Left lung (tissue), 10 donors: ENCODE measurements around the gene SPEM2. TPM values are rescaled to one million over a fixed set of nuclear protein-coding genes. Genes with fewer than 3 reads are reported as not detected.

Experiments used
- ATAC-seq: fragments of 200-7000 bp; cut with Tn5 transposase; one replicate; pipeline ENCODE4 v1.9.1; 2020; ENCODE audit warnings: moderate library complexity
- DNase-seq, 4 donors: peaks; one replicate each; pipeline ENCODE4 v3.0.0-alpha.2; 2013 to 2020
- H3K27ac ChIP-seq, 2 donors: fragments of 200-600 bp; sonication (generic) in 1 of 2; one replicate each; pipeline versions ENCODE4 v1.5.0 to v1.8.0; 2020 to 2021
- H3K27me3 ChIP-seq, 2 donors: fragments of 200-600 bp; sonication (generic) in 1 of 2; one replicate each; pipeline versions ENCODE4 v1.5.0 to v1.8.0; 2020 to 2021
- H3K36me3 ChIP-seq, 2 donors: fragments of 200-600 bp; sonication (generic) in 1 of 2; one replicate each; pipeline versions ENCODE4 v1.5.0 to v1.8.0; 2020 to 2021
- H3K4me1 ChIP-seq, 2 donors: fragments of 200-600 bp; one replicate each; pipeline ENCODE4 v1.8.0; 2021
- H3K4me3 ChIP-seq, 2 donors: fragments of 200-600 bp; sonication (generic) in 1 of 2; one replicate each; pipeline versions ENCODE4 v1.5.0 to v1.8.0; 2020 to 2021; ENCODE audit warnings: mild to moderate bottlenecking in 1 of 2
- H3K9me3 ChIP-seq, 2 donors: fragments of 200-600 bp; sonication (generic) in 1 of 2; one replicate each; pipeline versions ENCODE4 v1.5.0 to v1.8.0; 2020 to 2021
- CTCF ChIP-seq, 2 donors: fragments of 200-600 bp; sonication (generic) in 1 of 2; IDR thresholded peaks; one replicate each; pipeline versions ENCODE4 v1.5.0 to v1.8.0; 2021; ENCODE audit warnings: antibody characterized with exemption in 2 of 2
- intact Hi-C, 2 donors: fragments of 100-400 bp; cut with DNase I; formaldehyde crosslinking; loops; one replicate each; pipeline versions ENCODE4 v1.11.2 to v1.14.2; 2022
- polyA plus RNA-seq, 6 donors: library from polyadenylated mRNA; unstranded; fragments of 120-200 nt; gene quantifications; one replicate each; pipeline ENCODE4 v1.2.1, GENCODE V29; 2013; ENCODE audit not compliant: insufficient read length in 6 of 6
- total RNA-seq, 2 donors: library from RNA; stranded (reverse); fragmentation: NEBNext Ultra II Directional; extraction: Animal tissue kit (Norgen Biotek cat#: 25700); gene quantifications; one replicate each; pipeline ENCODE4 v1.2.1, GENCODE V29; 2021
- donor health status: DM: no; HTN: yes; CAD: no.
- donor health status: DM: no; HTN: no; CAD: no.

SPEM2 gene
- total and polyA plus RNA-seq, 8 donors, result not detected

DNA sequence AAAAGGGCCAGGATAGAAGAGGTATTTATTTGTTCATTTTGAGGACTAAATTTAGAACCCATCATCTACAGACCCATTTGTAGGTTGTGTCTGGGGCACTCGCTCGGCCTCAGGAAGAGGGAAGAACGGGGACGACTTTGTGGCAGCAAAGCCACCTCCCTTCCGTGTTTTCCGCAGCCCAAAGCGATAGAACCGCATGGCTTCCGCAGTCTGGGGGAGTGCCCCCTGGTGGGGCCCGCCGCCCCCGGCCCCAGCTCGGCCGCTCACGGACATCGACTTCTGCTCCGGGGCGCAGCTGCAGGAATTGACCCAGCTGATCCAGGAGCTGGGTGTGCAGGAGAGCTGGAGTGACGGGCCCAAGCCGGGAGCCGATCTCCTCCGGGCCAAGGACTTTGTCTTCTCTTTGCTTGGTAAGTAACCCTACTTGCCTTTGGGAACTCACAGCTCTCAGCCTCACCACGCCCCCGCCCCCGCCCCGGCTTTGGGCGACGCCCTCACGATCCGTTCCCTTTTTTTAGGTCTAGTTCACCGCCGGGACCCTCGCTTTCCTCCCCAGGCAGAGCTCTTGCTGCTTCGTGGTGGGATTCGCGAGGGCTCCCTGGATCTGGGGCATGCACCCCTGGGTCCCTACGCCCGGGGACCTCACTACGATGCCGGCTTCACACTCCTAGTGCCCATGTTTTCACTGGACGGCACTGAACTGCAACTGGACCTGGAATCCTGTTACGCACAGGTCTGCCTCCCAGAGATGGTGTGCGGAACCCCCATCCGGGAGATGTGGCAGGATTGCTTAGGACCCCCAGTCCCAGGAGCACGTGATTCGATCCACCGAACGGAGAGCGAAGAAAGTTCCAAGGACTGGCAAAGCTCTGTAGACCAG is 10.5 kb downstream of the SPEM2 start:
- Histone ChIP-seq H3K27me3 (peaks cover 17 to 30% of the 10 kb centered on the region in 2 donors), H3K4me1 (peaks cover 28 to 59% of the 10 kb centered on the region in 2 donors), H3K36me3 (no peaks in the 10 kb centered on the region), H3K9me3 (no peaks in the 10 kb centered on the region), H3K4me3 (peak overlapping the region; percentile 35 to 72), H3K27ac (peak overlapping the region; percentile 61 to 89)
- ATAC-seq, result peak; percentile 42
- TF ChIP-seq CTCF (IDR thresholded peaks at IDR 0.05), result no peak
- intact Hi-C loops, result loop anchor here in 1 of 2 donors (10.0 kb wide), 1 partner anchor 81 kb away; the partner anchor contains the start of genes KCTD11 and TMEM95
- DNase-seq, result peak in 2 of 4 donors; percentile 69 to 89

DNA sequence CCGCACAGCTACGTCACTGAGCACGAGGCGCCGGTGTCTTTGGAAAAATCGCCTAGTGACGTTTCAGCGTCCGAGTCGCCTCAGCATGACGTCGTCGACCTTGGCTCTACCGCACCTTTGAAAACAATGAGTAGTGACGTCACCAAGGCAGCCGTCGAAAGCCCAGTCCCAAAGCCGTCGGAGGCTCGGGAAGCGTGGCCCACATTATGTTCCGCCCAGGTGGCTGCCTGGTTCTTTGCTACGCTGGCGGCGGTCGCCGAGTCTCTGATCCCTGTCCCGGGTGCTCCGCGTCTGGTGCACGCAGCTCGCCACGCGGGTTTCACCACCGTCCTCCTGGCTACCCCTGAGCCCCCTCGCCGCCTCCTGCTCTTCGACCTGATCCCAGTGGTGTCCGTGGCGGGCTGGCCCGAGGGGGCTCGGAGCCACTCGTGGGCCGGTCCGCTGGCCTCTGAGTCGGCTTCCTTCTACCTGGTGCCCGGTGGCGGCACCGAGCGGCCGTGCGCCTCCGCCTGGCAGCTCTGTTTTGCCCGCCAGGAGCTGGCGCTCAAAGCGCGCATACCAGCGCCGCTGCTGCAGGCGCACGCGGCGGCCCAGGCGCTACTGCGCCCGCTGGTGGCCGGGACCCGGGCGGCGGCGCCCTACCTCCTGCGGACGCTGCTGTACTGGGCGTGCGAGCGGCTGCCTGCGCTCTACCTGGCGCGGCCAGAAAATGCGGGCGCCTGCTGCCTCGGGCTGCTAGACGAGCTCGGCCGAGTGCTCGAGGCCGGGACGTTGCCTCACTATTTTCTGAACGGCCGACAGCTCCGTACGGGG is 11.3 kb downstream of the SPEM2 start:
- Histone ChIP-seq H3K27me3 (peaks cover 17 to 38% of the 10 kb centered on the region in 2 donors), H3K36me3 (no peaks in the 10 kb centered on the region), H3K4me1 (peaks cover 28 to 59% of the 10 kb centered on the region in 2 donors), H3K4me3 (peak overlapping the region; percentile 35 to 72), H3K27ac (peak overlapping the region; percentile 61 to 89), H3K9me3 (no peaks in the 10 kb centered on the region)
- peak; percentile 80 to 81 for TF ChIP-seq CTCF (IDR thresholded peaks at IDR 0.05)
- DNase-seq (peak; percentile 67 to 98 (median 86)), ATAC-seq (peak; percentile 83)
- intact Hi-C loops, result loop anchor here in 1 of 2 donors (10.0 kb wide), 1 partner anchor 82 kb away; the partner anchor contains the start of genes KCTD11 and TMEM95

GRCh38 chr17:7437369-7437863 is 12.0 kb downstream of the SPEM2 start:
- peak overlapping the region; percentile 35 to 72 for H3K4me3 ChIP-seq
- H3K36me3 ChIP-seq, result no peaks in the 10 kb centered on the region
- H3K9me3 ChIP-seq, result no peaks in the 10 kb centered on the region
- ATAC-seq (no peak), DNase-seq (no peak)
- TF ChIP-seq CTCF (IDR thresholded peaks at IDR 0.05), result no peak
- peaks cover 28 to 59% of the 10 kb centered on the region in 2 donors for H3K4me1 ChIP-seq
- intact Hi-C loops, result loop anchor here in 1 of 2 donors (10.0 kb wide), 1 partner anchor 83 kb away; the partner anchor contains the start of genes KCTD11 and TMEM95
- H3K27me3 ChIP-seq, result peaks cover 17 to 45% of the 10 kb centered on the region in 2 donors
- H3K27ac ChIP-seq, result peak overlapping the region in 1 of 2 donors; percentile 61

GRCh38 chr17:7437950-7438614 is 12.7 kb downstream of the SPEM2 start:
- H3K27me3 ChIP-seq, result peaks cover 17 to 49% of the 10 kb centered on the region in 2 donors
- H3K4me1 ChIP-seq, result peaks cover 28 to 59% of the 10 kb centered on the region in 2 donors
- H3K9me3 ChIP-seq, result no peaks in the 10 kb centered on the region
- DNase-seq (peak in 3 of 4 donors; percentile 26 to 99 (median 81)), ATAC-seq (peak; percentile 2)
- TF ChIP-seq CTCF (IDR thresholded peaks at IDR 0.05), result no peak
- peak overlapping the region; percentile 16 to 72 for H3K4me3 ChIP-seq
- H3K36me3 ChIP-seq, result no peaks in the 10 kb centered on the region
- no peak overlapping the region for H3K27ac ChIP-seq
- intact Hi-C loops, result loop anchor here in 1 of 2 donors (10.0 kb wide), 1 partner anchor 83 kb away; the partner anchor contains the start of genes KCTD11 and TMEM95
